Measurements from ENCODE around the gene TMEM107.

The TMEM107 gene

GRCh38 chr17:8223356-8224126, 47.4 kb upstream of the TMEM107 start (continued):
- TF ChIP-seq ZBTB26 (tag by site-specific recombination; optimal IDR thresholded peaks at IDR 0.05) (no peak), MZF1 (tag by site-specific recombination; IDR thresholded peaks at IDR 0.05; ENCODE audit: borderline replicate concordance) (no peak), ZNF692 (tag by site-specific recombination; IDR thresholded peaks at IDR 0.05) (no peak), ZNF677 (tag by site-specific recombination; IDR thresholded peaks at IDR 0.05) (no peak), ZBTB6 (tag by site-specific recombination; IDR thresholded peaks at IDR 0.05) (no peak), FEZF1 (tag by site-specific recombination; IDR thresholded peaks at IDR 0.05) (no peak), ZNF324 (tag by site-specific recombination; IDR thresholded peaks at IDR 0.05) (0 out of 2 replicates have a peak, but pooled peaks have one; percentile 42), ZNF791 (tag by site-specific recombination; IDR thresholded peaks at IDR 0.05) (no peak), ZNF354C (tag by site-specific recombination; IDR thresholded peaks at IDR 0.05; ENCODE audit: borderline replicate concordance, low read depth) (no peak), WT1 (tag by site-specific recombination; IDR thresholded peaks at IDR 0.05) (no peak; the same call in 1 of the 2 replicates), BCL6B (tag by site-specific recombination; IDR thresholded peaks at IDR 0.05) (no peak), HOXD13 (CRISPR knock-in tag; IDR thresholded peaks at IDR 0.05; ENCODE audit: borderline replicate concordance) (no peak), ZNF311 (tag by site-specific recombination; IDR thresholded peaks at IDR 0.05; ENCODE audit: borderline replicate concordance) (no peak), ZNF521 (tag by site-specific recombination; IDR thresholded peaks at IDR 0.05) (no peak), KLF10 (tag by site-specific recombination; IDR thresholded peaks at IDR 0.05) (no peak), ZFP3 (tag by site-specific recombination; IDR thresholded peaks at IDR 0.05; ENCODE audit: low read depth) (no peak), ZNF549 (tag by site-specific recombination; IDR thresholded peaks at IDR 0.05) (no peak), ZNF701 (tag by site-specific recombination; IDR thresholded peaks at IDR 0.05) (no peak), ZNF211 (tag by site-specific recombination; IDR thresholded peaks at IDR 0.05; ENCODE audit: low read depth) (no peak), ZNF341 (tag by site-specific recombination; IDR thresholded peaks at IDR 0.05; ENCODE audit: low read depth) (0 out of 2 replicates have a peak, but pooled peaks have one; percentile 2), ZBTB11 (tag by site-specific recombination; conservative IDR thresholded peaks at IDR 0.05; ENCODE audit: low read depth) (no peak; the same call in 1 of the 2 replicates), ZNF26 (tag by site-specific recombination; IDR thresholded peaks at IDR 0.05) (no peak), ZNF513 (tag by site-specific recombination; IDR thresholded peaks at IDR 0.05) (no peak), ZNF473 (tag by site-specific recombination; IDR thresholded peaks at IDR 0.05) (no peak), YY1 (tag by site-specific recombination; IDR thresholded peaks at IDR 0.05) (peak; percentile 34; the same call in 1 of the 2 replicates), ZFP37 (tag by site-specific recombination; IDR thresholded peaks at IDR 0.05) (0 out of 2 replicates have a peak, but pooled peaks have one; percentile 17), MEIS1 (CRISPR knock-in tag; IDR thresholded peaks at IDR 0.05; ENCODE audit: borderline replicate concordance) (no peak), ZNF510 (tag by site-specific recombination; IDR thresholded peaks at IDR 0.05; ENCODE audit: insufficient replicate concordance) (no peak)
